Karpas-422 (cell line): ENCODE data around the gene FAM219B. TPM values are rescaled to one million over a fixed set of nuclear protein-coding genes. Genes with fewer than 3 reads are reported as not detected.

Experiments
- DNase-seq: peaks from one replicate; pipeline ENCODE4 v3.0.0-alpha.2; 2015
- H2AFZ ChIP-seq: fragments of 200-600 bp; sonication (generic); 2 replicates; pipeline ENCODE4 v1.6.1; 2014; ENCODE audit warnings: antibody characterized with exemption, low read length, mixed read lengths
- H3K27ac ChIP-seq: fragments of 200-600 bp; sonication (generic); 2 replicates; pipeline ENCODE4 v1.5.1; 2014; ENCODE audit warnings: mild to moderate bottlenecking, low read length, moderate library complexity
- H3K27me3 ChIP-seq: fragments of 200-600 bp; sonication (generic); 2 replicates; pipeline ENCODE4 v1.6.1; 2014; ENCODE audit warnings: low read length, mixed read lengths
- H3K36me3 ChIP-seq: fragments of 200-600 bp; sonication (generic); 2 replicates; pipeline ENCODE4 v1.6.1; 2014; ENCODE audit warnings: low read length, mixed read lengths; ENCODE audit not compliant: insufficient read depth
- H3K4me1 ChIP-seq: fragments of 200-600 bp; sonication (generic); 2 replicates; pipeline ENCODE4 v1.6.1; 2014; ENCODE audit warnings: mild to moderate bottlenecking, low read length, mixed read lengths
- H3K4me2 ChIP-seq: fragments of 200-600 bp; sonication (generic); 2 replicates; pipeline ENCODE4 v1.6.1; 2014; ENCODE audit warnings: low read length, low read depth, mild to moderate bottlenecking; ENCODE audit not compliant: poor library complexity, severe bottlenecking
- H3K4me3 ChIP-seq: fragments of 200-600 bp; sonication (generic); 2 replicates; pipeline ENCODE4 v1.5.1; 2014; ENCODE audit warnings: mild to moderate bottlenecking, antibody characterized with exemption, low read length, mixed read lengths
- H3K79me2 ChIP-seq: fragments of 200-600 bp; sonication (generic); 2 replicates; pipeline ENCODE4 v1.6.1; 2014; ENCODE audit warnings: mild to moderate bottlenecking, low read length, mixed read lengths
- H3K9ac ChIP-seq: fragments of 200-600 bp; sonication (generic); 2 replicates; pipeline ENCODE4 v1.6.0; 2014; ENCODE audit warnings: low read length
- H3K9me2 ChIP-seq: fragments of 200-600 bp; sonication (generic), shearing (Covaris generic); replicated peaks from 2 replicates; pipeline ENCODE4 v1.6.0; 2014; ENCODE audit warnings: mild to moderate bottlenecking, low read length, moderate library complexity; ENCODE audit not compliant: insufficient read depth
- H3K9me3 ChIP-seq: fragments of 300-700, 200-600 bp; sonication (generic); 2 replicates; pipeline ENCODE4 v1.6.1; 2014; ENCODE audit warnings: low read length, mixed read lengths
- H4K20me1 ChIP-seq: fragments of 200-600 bp; sonication (generic); 2 replicates; pipeline ENCODE4 v1.6.1; 2014; ENCODE audit warnings: mild to moderate bottlenecking, antibody characterized with exemption, low read length, low read depth; ENCODE audit not compliant: insufficient read depth
- total RNA-seq: library from RNA; depleted of rRNA; stranded (reverse); fragments of >200 nt; shearing (Covaris generic); gene quantifications from 2 replicates; pipeline ENCODE4 v1.2.3, GENCODE V29; 2014; ENCODE audit warnings: low replicate concordance

The FAM219B gene
- total RNA-seq, 1 experiment from 2014 or later, result 69.5 TPM

GRCh38 chr15:74878273-74878672 lies 28.4 kb downstream of the FAM219B start:
- Histone ChIP-seq H3K9ac (no peak overlapping the region), H3K9me3 (no peaks in the 10 kb centered on the region; the same call in 1 of the 2 replicates), H3K36me3 (no peaks in the 10 kb centered on the region), H3K9me2 (no peaks in the 10 kb centered on the region), H3K4me1 (peaks cover 9% of the 10 kb centered on the region), H3K27me3 (no peaks in the 10 kb centered on the region), H2AFZ (no peak overlapping the region), H3K27ac (no peak overlapping the region), H3K4me2 (no peak overlapping the region), H3K79me2 (no peaks in the 10 kb centered on the region), H3K4me3 (no peak overlapping the region), H4K20me1 (no peaks in the 10 kb centered on the region)
- no peak for DNase-seq

GRCh38 chr15:74873756-74874424 lies 32.8 kb downstream of the FAM219B start:
- Histone ChIP-seq H3K4me2 (peak overlapping the region; percentile 100), H4K20me1 (peaks cover 14% of the 10 kb centered on the region; the same call in 1 of the 2 replicates), H3K4me3 (peak overlapping the region; percentile 90), H2AFZ (peak overlapping the region; percentile 100), H3K9me2 (no peaks in the 10 kb centered on the region), H3K9ac (peak overlapping the region; percentile 83), H3K36me3 (peaks cover 9% of the 10 kb centered on the region), H3K27ac (no peak overlapping the region), H3K27me3 (no peaks in the 10 kb centered on the region), H3K9me3 (no peaks in the 10 kb centered on the region), H3K79me2 (peaks cover 39% of the 10 kb centered on the region), H3K4me1 (peaks cover 38% of the 10 kb centered on the region)
- DNase-seq, result peak; percentile 60

DNA sequence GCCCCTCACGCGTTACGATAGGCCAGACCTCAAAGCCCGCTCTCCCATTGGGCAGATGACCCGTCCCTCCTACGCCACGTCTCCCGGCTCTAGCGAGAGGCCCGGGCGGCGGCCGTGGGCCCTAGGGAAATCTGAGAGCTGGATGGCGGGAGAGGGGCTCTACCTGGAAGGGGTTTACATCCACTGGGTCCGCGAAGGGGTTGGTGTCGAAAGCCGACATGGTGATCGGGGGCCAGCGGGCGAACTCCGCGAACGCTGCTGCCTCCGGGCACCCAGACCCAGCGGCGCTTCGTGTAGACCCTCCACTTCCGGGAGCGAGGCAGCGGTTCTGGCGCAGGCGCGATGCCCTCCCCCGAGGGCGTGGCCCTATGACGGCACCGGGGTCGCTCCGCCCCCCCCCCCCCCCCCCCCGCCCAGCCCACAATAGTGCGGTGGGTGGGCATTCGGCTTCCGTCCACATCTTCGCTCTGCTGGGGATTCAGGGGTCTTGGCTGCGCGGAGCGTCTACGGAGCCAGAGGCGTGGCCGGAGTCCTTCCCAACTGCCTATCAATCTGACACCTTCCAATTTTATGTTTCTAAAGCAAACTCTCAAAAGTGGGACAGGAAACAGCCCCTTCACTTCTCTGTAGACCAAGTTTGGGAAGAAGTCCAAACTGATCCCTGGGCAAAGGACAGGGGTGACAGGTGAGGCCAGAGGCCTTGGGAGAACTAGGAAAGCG lies 33.5 kb downstream of the FAM219B start, which contains the start of gene SCAMP2:
Gene SCAMP2 (minus strand): TSS at position 330 of the 720 bp plus-strand sequence. CDS start 110 bp downstream, at position 220.
- H4K20me1 ChIP-seq, result peaks cover 14% of the 10 kb centered on the region; the same call in 1 of the 2 replicates
- no peaks in the 10 kb centered on the region for H3K9me2 ChIP-seq
- peak within 1 kb of the TSS; percentile 100 for H2AFZ ChIP-seq
- DNase-seq, result peak; percentile 97
- peak within 1 kb of the TSS; percentile 100 for H3K4me2 ChIP-seq
- peaks cover 46% of the 10 kb centered on the region for H3K79me2 ChIP-seq
- H3K27me3 ChIP-seq, result no peaks in the 10 kb centered on the region
- peak within 1 kb of the TSS; percentile 52; the same call in 1 of the 2 replicates for H3K27ac ChIP-seq
- peaks cover 14% of the 10 kb centered on the region for H3K36me3 ChIP-seq
- H3K9me3 ChIP-seq, result no peaks in the 10 kb centered on the region
- H3K4me1 ChIP-seq, result peaks cover 38% of the 10 kb centered on the region
- peak within 1 kb of the TSS; percentile 83 for H3K9ac ChIP-seq
- peak within 1 kb of the TSS; percentile 90 for H3K4me3 ChIP-seq

DNA sequence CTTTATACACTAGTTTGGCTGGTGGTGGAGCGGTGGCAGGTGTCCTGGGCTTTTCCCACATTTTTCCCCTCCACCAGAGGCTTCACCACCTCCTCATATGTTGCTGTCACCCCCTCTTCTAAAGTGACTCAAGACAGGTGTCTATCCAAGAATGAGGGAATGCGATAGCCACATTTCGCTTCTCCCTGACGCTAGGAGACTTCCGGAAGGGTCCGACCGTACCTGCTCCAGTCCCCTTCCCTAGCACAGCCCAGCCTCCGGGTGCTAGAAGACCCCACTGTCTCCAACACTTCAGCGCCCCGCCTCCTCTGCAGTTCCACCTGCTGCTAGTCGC lies 34.0 kb downstream of the FAM219B start:
- H3K4me2 ChIP-seq, result peak overlapping the region; percentile 100
- DNase-seq, result no peak
- no peaks in the 10 kb centered on the region for H3K9me2 ChIP-seq
- H3K27me3 ChIP-seq, result no peaks in the 10 kb centered on the region
- peaks cover 20% of the 10 kb centered on the region for H3K36me3 ChIP-seq
- no peaks in the 10 kb centered on the region for H3K9me3 ChIP-seq
- H3K4me1 ChIP-seq, result peaks cover 40% of the 10 kb centered on the region
- H3K4me3 ChIP-seq, result peak overlapping the region; percentile 90
- no peak overlapping the region for H3K27ac ChIP-seq
- H4K20me1 ChIP-seq, result peaks cover 14% of the 10 kb centered on the region; the same call in 1 of the 2 replicates
- H2AFZ ChIP-seq, result no peak overlapping the region
- H3K9ac ChIP-seq, result peak overlapping the region; percentile 82
- peaks cover 51% of the 10 kb centered on the region for H3K79me2 ChIP-seq

DNA sequence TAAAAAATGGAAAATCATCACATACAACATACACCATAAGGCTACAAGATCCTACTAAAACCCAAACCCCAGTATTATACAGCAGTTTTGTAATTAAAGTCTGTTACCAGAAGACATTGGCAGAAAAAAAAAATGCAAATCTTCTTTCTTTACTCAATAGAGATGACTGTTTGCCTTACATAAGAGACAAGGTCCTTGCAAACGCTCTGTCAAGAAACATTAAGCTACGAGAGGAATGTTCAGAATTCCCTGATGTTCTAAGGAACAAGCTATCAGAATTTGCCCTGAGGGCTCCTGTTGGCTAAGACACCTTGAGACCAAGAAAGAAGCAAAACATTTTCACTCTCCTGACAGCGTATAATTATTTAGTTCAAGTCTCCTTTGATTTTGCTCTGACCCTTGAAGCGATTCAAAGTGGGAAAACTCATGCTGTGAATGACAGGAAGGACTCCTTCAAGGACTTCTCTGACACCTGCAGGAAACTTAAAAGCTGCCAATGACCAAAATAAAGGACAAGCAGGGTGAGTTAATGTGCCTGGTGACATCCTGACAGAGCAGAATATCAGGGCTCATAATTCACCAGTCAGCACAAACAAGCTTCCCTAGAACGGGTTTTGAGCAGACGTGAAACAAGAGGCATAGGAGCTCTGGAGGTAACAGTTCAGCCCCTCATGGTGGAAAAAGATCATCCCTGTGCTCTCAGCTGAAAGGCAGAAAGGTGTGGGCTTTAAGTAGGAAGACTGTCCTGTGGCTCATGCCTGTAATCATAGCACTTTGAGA lies 36.0 kb downstream of the FAM219B start:
- Histone ChIP-seq H3K36me3 (peaks cover 24% of the 10 kb centered on the region), H3K9me3 (no peaks in the 10 kb centered on the region), H3K4me1 (peaks cover 48% of the 10 kb centered on the region), H3K9me2 (no peaks in the 10 kb centered on the region), H3K9ac (peak overlapping the region; percentile 53), H3K4me2 (peak overlapping the region; percentile 100), H3K27me3 (no peaks in the 10 kb centered on the region), H3K79me2 (peaks cover 72% of the 10 kb centered on the region), H3K4me3 (peak overlapping the region; percentile 33; the same call in 1 of the 2 replicates), H2AFZ (no peak overlapping the region), H3K27ac (peak overlapping the region; percentile 77), H4K20me1 (peaks cover 14% of the 10 kb centered on the region; the same call in 1 of the 2 replicates)
- DNase-seq, result no peak

DNA sequence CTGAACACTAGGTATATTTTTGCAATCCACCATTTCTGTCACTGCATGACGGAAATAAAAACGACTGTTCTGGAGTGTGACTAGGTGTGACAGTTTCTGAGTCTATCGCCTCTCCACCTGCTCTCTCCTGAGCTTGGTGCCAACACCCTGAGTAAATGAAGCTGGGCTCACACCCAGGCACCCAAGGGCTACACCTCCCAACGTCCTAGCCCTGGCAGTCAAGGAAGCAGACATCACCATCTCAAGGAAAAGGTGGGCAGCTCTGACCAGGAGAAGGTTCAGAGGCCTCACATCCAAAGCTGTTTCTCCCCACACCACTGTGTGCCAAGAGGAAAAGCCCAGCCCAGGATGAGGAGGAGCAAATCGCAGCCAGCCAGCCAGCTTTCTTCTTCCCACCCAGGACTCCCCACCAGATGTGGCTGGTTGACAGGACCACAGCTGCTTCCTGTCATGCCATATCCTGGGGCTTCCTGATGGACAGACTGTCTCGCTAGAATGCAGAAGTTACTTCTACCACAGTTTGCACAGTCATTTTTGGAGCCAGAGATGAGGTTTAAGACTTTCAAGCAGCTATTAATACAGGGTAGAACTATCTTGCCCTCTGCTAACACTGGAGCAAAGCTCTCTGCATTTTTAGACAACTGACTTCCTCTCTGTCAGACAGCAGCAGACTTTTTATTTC lies 36.8 kb downstream of the FAM219B start:
- no peaks in the 10 kb centered on the region for H3K9me2 ChIP-seq
- H2AFZ ChIP-seq, result no peak overlapping the region
- H3K36me3 ChIP-seq, result peaks cover 24% of the 10 kb centered on the region
- peak; percentile 73 for DNase-seq
- H3K4me3 ChIP-seq, result no peak overlapping the region; the same call in 1 of the 2 replicates
- no peaks in the 10 kb centered on the region for H3K9me3 ChIP-seq
- H3K9ac ChIP-seq, result peak overlapping the region; percentile 53
- H3K79me2 ChIP-seq, result peaks cover 76% of the 10 kb centered on the region
- no peaks in the 10 kb centered on the region for H3K27me3 ChIP-seq
- H3K27ac ChIP-seq, result peak overlapping the region; percentile 77
- peak overlapping the region; percentile 100 for H3K4me2 ChIP-seq
- peaks cover 48% of the 10 kb centered on the region for H3K4me1 ChIP-seq
- peaks cover 14% of the 10 kb centered on the region; the same call in 1 of the 2 replicates for H4K20me1 ChIP-seq

- H3K27me3 ChIP-seq, result no peaks in the 10 kb centered on the region
- H4K20me1 ChIP-seq, result peaks cover 14% of the 10 kb centered on the region; the same call in 1 of the 2 replicates
- H3K9me3 ChIP-seq, result no peaks in the 10 kb centered on the region
- H3K79me2 ChIP-seq, result peaks cover 80% of the 10 kb centered on the region
- peaks cover 24% of the 10 kb centered on the region for H3K36me3 ChIP-seq
- H3K4me1 ChIP-seq, result peaks cover 48% of the 10 kb centered on the region
- DNase-seq, result no peak
- no peak overlapping the region for H3K9ac ChIP-seq
- H3K9me2 ChIP-seq, result no peaks in the 10 kb centered on the region
- no peak overlapping the region for H2AFZ ChIP-seq
- peak overlapping the region; percentile 77 for H3K27ac ChIP-seq
- H3K4me2 ChIP-seq, result no peak overlapping the region
- H3K4me3 ChIP-seq, result no peak overlapping the region
Measured at GRCh38 chr15:74869372-74869725, 37.3 kb downstream of the FAM219B start.
